NT2/D1 (cell line): ENCODE results near the gene TMEM252.

ENCODE experiments used
- DNase-seq: peaks from one replicate; pipeline ENCODE4 v3.0.0-alpha.2; 2011; ENCODE audit warnings: low read depth, low spot score
- H3K27me3 ChIP-seq: 2 replicates; pipeline ENCODE4 v1.6.0; 2011; ENCODE audit warnings: mild to moderate bottlenecking; ENCODE audit not compliant: insufficient read length, insufficient read depth
- H3K36me3 ChIP-seq: 2 replicates; pipeline ENCODE4 v1.6.1; 2011; ENCODE audit warnings: mild to moderate bottlenecking, low read length, mixed read lengths; ENCODE audit not compliant: insufficient read depth, insufficient read length
- H3K4me1 ChIP-seq: 2 replicates; pipeline ENCODE4 v1.5.1; 2011; ENCODE audit not compliant: insufficient read depth, insufficient read length
- H3K4me3 ChIP-seq: 2 replicates; pipeline ENCODE4 v1.5.1; 2011; ENCODE audit warnings: low read depth; ENCODE audit not compliant: insufficient read length
- H3K9ac ChIP-seq: 2 replicates; pipeline ENCODE4 v1.6.0; 2011; ENCODE audit warnings: low read depth; ENCODE audit not compliant: insufficient read length
- H3K9me3 ChIP-seq: 2 replicates; pipeline ENCODE4 v1.5.1; 2011; ENCODE audit warnings: mild to moderate bottlenecking, low read length; ENCODE audit not compliant: insufficient read depth
- SUZ12 ChIP-seq: IDR thresholded peaks from 2 replicates; pipeline ENCODE4 v1.6.1; 2011; ENCODE audit not compliant: insufficient read length, insufficient read depth; ENCODE audit errors: extremely low read depth
- YY1 ChIP-seq: IDR thresholded peaks from 2 replicates; pipeline ENCODE4 v1.6.1; 2011; ENCODE audit not compliant: insufficient read length, insufficient read depth
- ZNF274 ChIP-seq: IDR thresholded peaks from 2 replicates; pipeline ENCODE4 v1.6.1; 2011; ENCODE audit warnings: mild to moderate bottlenecking, low read depth, low read length

The TMEM252 gene, protein sequence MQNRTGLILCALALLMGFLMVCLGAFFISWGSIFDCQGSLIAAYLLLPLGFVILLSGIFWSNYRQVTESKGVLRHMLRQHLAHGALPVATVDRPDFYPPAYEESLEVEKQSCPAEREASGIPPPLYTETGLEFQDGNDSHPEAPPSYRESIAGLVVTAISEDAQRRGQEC

DNA sequence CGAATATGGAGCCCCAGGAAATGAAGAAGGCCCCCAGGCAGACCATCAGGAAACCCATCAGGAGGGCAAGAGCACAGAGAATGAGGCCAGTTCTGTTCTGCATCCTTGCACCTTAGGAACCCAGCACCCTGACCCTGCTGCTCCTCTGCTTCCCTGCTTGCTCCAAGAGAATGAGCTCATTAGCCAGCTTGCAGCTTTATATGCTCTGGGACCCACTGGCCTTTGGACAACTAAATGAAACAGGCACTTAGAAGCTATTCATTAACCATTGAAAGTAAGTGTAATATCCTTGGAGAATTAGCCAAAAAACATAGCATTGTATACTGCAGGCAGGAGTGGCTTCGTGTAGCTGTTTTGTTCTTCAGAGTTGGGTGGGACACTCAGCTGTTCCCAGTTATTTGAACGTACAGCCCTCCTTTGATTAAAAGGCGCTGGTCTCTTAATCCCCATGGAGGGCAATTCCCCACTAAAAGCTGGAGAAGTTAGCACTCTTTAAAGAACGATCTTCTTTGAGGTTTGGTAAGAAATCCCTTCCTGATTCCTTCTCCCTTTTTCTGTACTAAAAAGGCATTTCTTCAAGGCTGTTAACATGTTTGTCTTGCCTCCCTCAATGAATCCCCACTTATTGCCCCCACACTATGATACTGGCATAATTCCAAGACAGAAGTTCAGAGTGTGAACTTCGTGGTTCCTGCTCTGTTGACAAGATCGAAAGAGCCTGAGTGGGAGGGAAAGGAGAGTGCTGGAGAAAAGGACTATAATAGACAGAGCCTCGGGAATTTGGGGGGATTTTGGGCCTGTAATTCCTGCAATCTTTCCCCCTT is at the start of gene TMEM252:
Gene TMEM252 (minus strand): TSS at position 172 of the 824 bp plus-strand sequence. CDS start 69 bp downstream, at position 103.
- Histone ChIP-seq H3K4me1 (no peaks in the 10 kb centered on the region), H3K27me3 (peaks cover 3% of the 10 kb centered on the region), H3K9ac (no peak within 1 kb of the TSS), H3K9me3 (no peaks in the 10 kb centered on the region), H3K4me3 (no peak within 1 kb of the TSS), H3K36me3 (no peaks in the 10 kb centered on the region)
- no peak for DNase-seq
- no peak for TF ChIP-seq ZNF274
- TF ChIP-seq SUZ12: no peak
- no peak for TF ChIP-seq YY1

DNA sequence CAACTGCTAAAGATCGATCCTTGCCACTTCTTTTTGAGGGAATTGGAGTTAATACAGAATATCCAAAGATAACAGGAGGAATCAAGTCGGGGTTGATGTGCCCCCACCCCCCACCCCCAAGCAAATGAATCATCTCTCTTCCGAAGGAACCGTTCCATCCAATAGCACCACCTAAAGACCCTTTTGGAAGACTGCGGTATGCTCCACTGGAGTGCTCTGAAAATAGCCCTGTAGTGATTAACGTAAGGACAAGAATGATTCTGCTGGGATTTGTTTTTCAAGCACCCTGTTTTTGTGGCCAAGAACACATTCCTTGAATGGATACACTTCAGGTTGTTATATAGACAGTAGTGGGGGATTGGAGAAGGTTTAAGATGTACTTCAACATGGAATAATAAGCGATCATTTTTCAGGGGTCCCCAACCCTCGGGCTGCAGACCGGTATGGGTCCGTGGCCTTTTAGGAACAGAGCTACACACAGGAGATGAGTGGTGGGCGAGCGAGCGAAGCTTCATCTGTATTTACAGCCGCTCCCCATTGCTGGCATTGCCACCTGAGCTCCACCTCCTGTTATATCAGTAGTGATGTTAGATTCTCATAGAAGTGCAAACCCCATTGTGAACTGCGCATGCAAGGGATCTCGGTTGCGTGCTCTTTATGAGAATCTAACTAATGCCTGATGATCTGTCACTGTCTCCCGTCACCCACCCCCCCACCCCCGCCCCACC is 44.5 kb upstream of the TMEM252 start:
- no peaks in the 10 kb centered on the region for H3K36me3 ChIP-seq
- H3K4me1 ChIP-seq: no peaks in the 10 kb centered on the region
- H3K9me3 ChIP-seq: no peaks in the 10 kb centered on the region
- DNase-seq: no peak
- no peak overlapping the region for H3K9ac ChIP-seq
- TF ChIP-seq ZNF274 (no peak), SUZ12 (no peak), YY1 (no peak)
- H3K27me3 ChIP-seq: no peaks in the 10 kb centered on the region
- no peak overlapping the region for H3K4me3 ChIP-seq

DNA sequence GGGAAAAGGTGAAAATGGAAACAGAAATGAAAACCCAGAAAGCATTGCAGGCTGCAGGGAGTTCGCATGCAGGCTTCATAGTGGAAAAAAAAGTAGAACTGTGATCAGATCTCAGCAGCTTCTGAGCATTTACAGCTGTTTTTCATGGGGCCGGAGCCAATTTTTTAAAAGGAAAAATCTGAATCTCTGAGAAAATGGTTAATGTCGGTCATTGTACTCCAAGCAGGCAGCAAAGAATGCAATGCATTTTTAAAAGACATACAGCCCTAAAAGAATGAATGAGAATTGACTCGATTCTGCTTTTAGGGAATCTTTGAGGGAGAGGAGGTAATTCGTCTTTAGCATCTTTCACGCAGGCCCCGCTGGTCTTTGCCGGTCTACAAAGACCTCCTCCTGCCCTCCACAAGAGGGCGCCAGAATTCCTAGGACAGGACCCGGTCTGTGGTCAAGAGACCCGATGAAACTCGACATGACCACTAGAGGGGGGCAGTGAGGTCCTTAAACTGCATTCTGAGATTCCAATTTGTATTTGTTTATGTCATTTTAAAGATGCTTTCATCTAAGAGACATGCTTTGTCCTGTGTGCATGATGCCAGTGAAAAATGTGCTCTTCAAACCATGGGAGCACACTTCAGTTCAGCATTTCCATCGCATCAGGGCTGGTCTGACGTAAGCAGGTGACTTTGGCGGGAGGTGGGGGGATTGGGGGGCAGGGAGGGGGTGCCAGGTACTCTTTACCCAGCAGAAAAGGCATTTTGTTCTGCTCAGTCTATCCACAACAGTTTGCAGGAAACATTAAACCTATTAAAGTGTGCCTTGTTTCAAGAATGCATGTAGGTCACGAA is 43.7 kb upstream of the TMEM252 start:
- no peaks in the 10 kb centered on the region for H3K9me3 ChIP-seq
- peak; percentile 93 for DNase-seq
- no peak overlapping the region for H3K9ac ChIP-seq
- H3K36me3 ChIP-seq: no peaks in the 10 kb centered on the region
- H3K4me1 ChIP-seq: no peaks in the 10 kb centered on the region
- H3K27me3 ChIP-seq: no peaks in the 10 kb centered on the region
- no peak for TF ChIP-seq ZNF274
- TF ChIP-seq SUZ12: no peak
- no peak for TF ChIP-seq YY1
- H3K4me3 ChIP-seq: no peak overlapping the region

DNA sequence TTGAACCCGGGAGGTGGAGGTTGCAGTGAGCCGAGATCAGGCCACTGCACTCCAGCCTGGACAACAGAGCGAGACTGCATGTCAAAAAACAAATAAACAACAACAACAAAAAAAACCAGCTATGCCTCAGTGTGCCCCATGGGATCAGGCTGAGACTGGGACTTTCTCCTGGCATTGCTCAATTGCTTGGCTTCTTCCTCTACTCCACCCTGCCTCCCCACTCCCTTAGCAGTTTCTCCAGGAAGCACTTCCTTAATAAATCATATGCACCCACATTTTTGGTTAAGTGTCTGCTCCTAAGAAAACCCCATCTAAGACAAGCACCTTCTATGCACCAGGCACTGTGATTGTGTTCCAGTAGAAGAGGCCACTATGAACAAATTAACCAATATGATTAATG is 41.0 kb upstream of the TMEM252 start:
- H3K27me3 ChIP-seq: no peaks in the 10 kb centered on the region
- H3K9ac ChIP-seq: no peak overlapping the region
- TF ChIP-seq SUZ12 (no peak), YY1 (no peak), ZNF274 (no peak)
- H3K4me1 ChIP-seq: no peaks in the 10 kb centered on the region
- no peaks in the 10 kb centered on the region for H3K9me3 ChIP-seq
- no peak overlapping the region for H3K4me3 ChIP-seq
- DNase-seq: no peak
- no peaks in the 10 kb centered on the region for H3K36me3 ChIP-seq

DNA sequence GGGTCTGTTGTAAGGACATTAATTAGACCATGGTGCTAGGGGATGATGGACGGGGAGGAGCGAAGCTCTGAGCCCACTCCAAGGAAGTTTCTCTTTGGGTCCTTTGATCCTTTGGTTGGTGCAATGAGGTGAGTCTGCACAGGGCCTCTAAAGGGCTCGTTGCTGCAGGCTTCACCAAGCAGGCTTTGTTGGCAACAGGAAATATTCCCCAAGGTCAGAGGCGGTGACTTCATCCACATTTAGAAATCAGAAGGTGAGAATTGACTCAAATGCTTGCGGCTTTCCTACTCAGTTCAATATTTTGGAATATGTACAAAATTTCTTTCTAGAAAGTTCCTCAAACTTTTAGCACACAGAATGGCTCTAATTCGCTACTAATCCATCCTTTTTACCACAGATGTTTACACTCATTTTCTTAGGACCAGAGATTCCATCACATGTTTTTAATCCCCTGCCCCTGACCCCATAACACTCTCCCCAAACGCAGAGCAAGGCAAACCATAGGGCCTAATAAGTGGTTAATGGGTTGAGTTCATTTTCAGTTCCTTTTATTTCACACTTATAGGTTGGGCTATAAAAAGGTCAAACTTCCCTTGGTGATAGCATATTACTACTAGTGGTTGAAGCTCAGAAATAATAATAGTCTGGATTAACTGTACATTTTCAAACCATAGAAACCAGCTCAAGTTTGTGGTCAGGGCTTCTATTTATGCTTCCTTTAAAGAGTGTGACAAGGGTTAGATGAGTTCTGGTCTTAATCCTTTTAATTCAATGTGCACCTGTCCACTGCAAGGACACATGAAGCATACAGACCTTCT is 37.3 kb upstream of the TMEM252 start:
- no peak overlapping the region for H3K4me3 ChIP-seq
- no peak overlapping the region for H3K9ac ChIP-seq
- no peaks in the 10 kb centered on the region for H3K27me3 ChIP-seq
- H3K4me1 ChIP-seq: no peaks in the 10 kb centered on the region
- DNase-seq: no peak
- no peaks in the 10 kb centered on the region for H3K9me3 ChIP-seq
- H3K36me3 ChIP-seq: no peaks in the 10 kb centered on the region
- TF ChIP-seq ZNF274 (no peak), YY1 (no peak), SUZ12 (no peak)

DNA sequence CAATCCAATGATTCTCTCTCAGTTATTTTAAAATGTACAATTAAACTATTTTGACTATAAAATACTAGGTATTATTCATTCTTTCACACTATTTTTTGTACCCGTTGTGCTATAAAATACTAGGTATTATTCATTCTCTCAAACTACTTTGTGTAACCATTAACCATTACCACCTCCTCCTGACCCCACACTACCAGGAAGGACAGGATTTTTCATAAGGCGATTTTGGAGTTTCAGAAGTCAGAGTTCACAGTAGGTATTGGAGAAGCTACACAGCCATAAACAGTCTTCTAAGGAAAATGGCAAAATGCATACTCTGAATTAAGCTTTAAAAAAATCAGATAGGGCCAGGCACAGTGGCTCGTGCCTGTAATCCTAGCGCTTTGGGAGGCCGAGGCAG is 35.1 kb upstream of the TMEM252 start:
- Histone ChIP-seq H3K9me3 (peaks cover 7% of the 10 kb centered on the region; the same call in 1 of the 2 replicates), H3K27me3 (no peaks in the 10 kb centered on the region), H3K9ac (no peak overlapping the region), H3K4me1 (no peaks in the 10 kb centered on the region), H3K36me3 (no peaks in the 10 kb centered on the region), H3K4me3 (no peak overlapping the region)
- TF ChIP-seq ZNF274: no peak
- no peak for TF ChIP-seq YY1
- TF ChIP-seq SUZ12: no peak
- DNase-seq: no peak
